NOMO-1 treated with DMSO at 0.1 percent for 48 hours (cell line): ENCODE results near the gene NHLRC4.

Experiments used
- DNase-seq: peaks from one replicate; lab custom pipeline; 2025; ENCODE audit not compliant: unreplicated experiment; lab: John Stamatoyannopoulos, UW

Gene NHLRC4

GRCh38 chr16:565419-566330 lies 1.1 kb upstream of the NHLRC4 start:
- DNase-seq, result no peak

GRCh38 chr16:567373-568256 lies 810 bp downstream of the NHLRC4 start:
- DNase-seq, result no peak

GRCh38 chr16:568401-569258 lies 1.8 kb downstream of the NHLRC4 start:
- no peak for DNase-seq

- peak; percentile 36 for DNase-seq
These were observed 2.8 kb downstream of the NHLRC4 start, which contains the start of gene PIGQ for GRCh38 chr16:569445-570254. Gene PIGQ (plus strand): TSS chr16:569968. CDS start chr16:574075, 4,107 bp downstream.

- no peak for DNase-seq
These were observed 6.3 kb downstream of the NHLRC4 start for GRCh38 chr16:572865-573650.

GRCh38 chr16:574021-574760 lies 7.4 kb downstream of the NHLRC4 start:
- DNase-seq, result no peak

GRCh38 chr16:575354-576196 lies 8.8 kb downstream of the NHLRC4 start:
- no peak for DNase-seq

GRCh38 chr16:576197-576822 lies 9.5 kb downstream of the NHLRC4 start:
- DNase-seq, result no peak

GRCh38 chr16:576823-577201 lies 10.0 kb downstream of the NHLRC4 start:
- no peak for DNase-seq

GRCh38 chr16:577796-578195 lies 11.0 kb downstream of the NHLRC4 start:
- DNase-seq, result no peak

- DNase-seq, result no peak
These were observed 11.5 kb downstream of the NHLRC4 start for GRCh38 chr16:578232-578869.

- peak; percentile 79 for DNase-seq
These were observed 12.1 kb downstream of the NHLRC4 start for GRCh38 chr16:578870-579405.

GRCh38 chr16:580141-580945 lies 13.5 kb downstream of the NHLRC4 start:
- no peak for DNase-seq

GRCh38 chr16:580946-581498 lies 14.2 kb downstream of the NHLRC4 start:
- no peak for DNase-seq

GRCh38 chr16:582218-582613 lies 15.4 kb downstream of the NHLRC4 start:
- DNase-seq, result no peak
